Small intestine (tissue), 7 donors: ENCODE measurements around the gene MYO18B. TPM values are rescaled to one million over a fixed set of nuclear protein-coding genes. Genes with fewer than 3 reads are reported as not detected.

Experiments
- DNase-seq, 2 donors: peaks; one replicate each; pipeline versions ENCODE4 v3.0.0 to v3.0.0-alpha.2; 2013
- FAIRE-seq: peaks from 2 replicates; lab custom pipeline; 2012; peaks lifted over from hg19 to GRCh38; lab: Jason Lieb, UNC
- H3K27ac ChIP-seq, 3 donors: one replicate each; pipeline ENCODE4 v1.5.1; 2013; ENCODE audit warnings: low read length in 2 of 3, mild to moderate bottlenecking in 2 of 3, control low read depth in 1 of 3, inconsistent platforms in 1 of 3, low read depth in 1 of 3, moderate library complexity in 1 of 3
- H3K27me3 ChIP-seq, 3 donors: one replicate each; pipeline ENCODE4 v1.6.1; 2013; ENCODE audit warnings: low read length in 3 of 3, inconsistent platforms in 1 of 3; ENCODE audit not compliant: control insufficient read depth in 3 of 3, insufficient read depth in 3 of 3
- H3K36me3 ChIP-seq, 3 donors: one replicate each; pipeline ENCODE4 v1.6.1; 2013; ENCODE audit warnings: low read length in 3 of 3, inconsistent platforms in 1 of 3, low read depth in 1 of 3, mild to moderate bottlenecking in 1 of 3, moderate library complexity in 1 of 3; ENCODE audit not compliant: control insufficient read depth in 3 of 3, insufficient read depth in 2 of 3
- H3K4me1 ChIP-seq, 3 donors: one replicate each; pipeline ENCODE4 v1.6.1; 2013; ENCODE audit warnings: low read length in 2 of 3, inconsistent platforms in 1 of 3, low read depth in 1 of 3, mild to moderate bottlenecking in 1 of 3, moderate library complexity in 1 of 3; ENCODE audit not compliant: control insufficient read depth in 3 of 3, insufficient read depth in 2 of 3
- H3K4me3 ChIP-seq, 3 donors: one replicate each; pipeline ENCODE4 v1.5.1; 2013; ENCODE audit warnings: low read length in 3 of 3, control low read depth in 1 of 3, inconsistent platforms in 1 of 3, low read depth in 1 of 3, mild to moderate bottlenecking in 1 of 3, moderate library complexity in 1 of 3
- H3K9me3 ChIP-seq, 2 donors: one replicate each; pipeline ENCODE4 v1.6.1; 2013; ENCODE audit warnings: low read depth in 1 of 2, low read length in 1 of 2; ENCODE audit not compliant: control insufficient read depth in 2 of 2, insufficient read depth in 1 of 2
- WGBS, 3 donors: extraction: QIAGEN DNeasy Blood & Tissue Kit; methylation state at CpG; one replicate each; pipeline ENCODE4 v1.1.7; 2013; 5-methylcytosine and 5-hydroxymethylcytosine counted together
- polyA plus RNA-seq, 4 donors: library from polyadenylated mRNA; stranded (reverse) in 3 of 4; unstranded in 1 of 4; fragments of 200-250 nt in 3 of 4; fragments of 120-200 nt in 1 of 4; gene quantifications; one replicate each; pipeline versions ENCODE4 v1.2.1 to v1.2.3, GENCODE V29; 2013
- donor health status: healthy with polysubstance abuse.
- donor health status: control.
- donor health status: control.
- donor health status: Bipolar disorder and iron deficiency.
- donor health status: healthy.

Gene MYO18B
- polyA plus RNA-seq, 4 donors: 0.01 to 1.1 (median 0.37) TPM

DNA sequence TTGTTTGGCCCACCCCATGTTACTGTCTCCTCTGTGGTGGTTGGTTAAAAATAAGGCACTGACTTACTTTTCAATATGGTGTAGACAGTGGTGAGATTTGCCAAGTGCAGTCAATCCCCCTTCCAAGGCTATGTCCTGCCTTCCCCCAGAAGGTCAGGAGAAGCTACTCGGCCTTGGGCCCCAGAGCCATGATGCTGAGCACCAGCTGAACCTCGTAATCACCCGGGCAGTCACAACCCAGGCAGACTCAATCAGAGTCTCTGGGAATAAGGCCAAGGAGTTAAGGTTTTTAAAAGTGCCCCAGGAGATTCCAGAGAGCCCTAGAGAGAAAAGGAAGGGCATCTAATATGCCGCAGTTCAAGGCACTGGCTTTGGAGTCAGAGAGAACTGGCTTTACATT is 23.8 kb downstream of the MYO18B start:
- no peak overlapping the region for H3K27ac ChIP-seq
- FAIRE-seq: no peak
- H3K9me3 ChIP-seq: peaks cover 0 to 12% of the 10 kb centered on the region in 2 donors
- 84 to 92% (median 86%) methylated on average over 4 of the region's 4 CpGs for WGBS, 3 donors
- H3K27me3 ChIP-seq: peaks cover 0 to 3% (median 2%) of the 10 kb centered on the region in 3 donors
- DNase-seq: no peak
- no peak overlapping the region for H3K4me3 ChIP-seq
- H3K36me3 ChIP-seq: no peaks in the 10 kb centered on the region
- H3K4me1 ChIP-seq: peaks cover 0 to 9% (median 0%) of the 10 kb centered on the region in 3 donors

DNA sequence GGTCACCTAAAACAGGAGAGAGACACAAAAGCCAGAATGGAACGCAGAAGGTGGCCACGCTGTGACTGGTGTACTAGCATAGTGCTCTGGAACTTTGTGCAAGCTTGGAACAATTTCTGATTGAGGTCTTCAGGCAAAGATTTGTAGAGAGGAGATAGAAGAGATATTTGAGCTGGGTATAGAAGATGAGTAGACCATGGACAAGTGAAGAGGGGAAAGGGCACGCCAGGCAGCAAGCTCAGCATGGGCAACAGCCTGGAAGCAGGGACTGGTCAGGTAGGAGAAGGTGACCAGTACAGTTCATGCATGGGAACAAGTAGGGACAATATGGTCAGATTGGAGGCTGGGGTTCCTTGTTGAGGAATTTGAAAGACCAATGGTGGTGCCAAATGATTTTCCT is 24.4 kb downstream of the MYO18B start:
- Histone ChIP-seq H3K27ac (no peak overlapping the region), H3K27me3 (peaks cover 0 to 3% (median 2%) of the 10 kb centered on the region in 3 donors), H3K4me1 (peaks cover 0 to 9% (median 0%) of the 10 kb centered on the region in 3 donors), H3K4me3 (no peak overlapping the region), H3K36me3 (no peaks in the 10 kb centered on the region), H3K9me3 (peaks cover 0 to 12% of the 10 kb centered on the region in 2 donors)
- no peak for FAIRE-seq
- 88 to 93% (median 92%) methylated on average over 3 of the region's 3 CpGs for WGBS, 3 donors
- no peak for DNase-seq

DNA sequence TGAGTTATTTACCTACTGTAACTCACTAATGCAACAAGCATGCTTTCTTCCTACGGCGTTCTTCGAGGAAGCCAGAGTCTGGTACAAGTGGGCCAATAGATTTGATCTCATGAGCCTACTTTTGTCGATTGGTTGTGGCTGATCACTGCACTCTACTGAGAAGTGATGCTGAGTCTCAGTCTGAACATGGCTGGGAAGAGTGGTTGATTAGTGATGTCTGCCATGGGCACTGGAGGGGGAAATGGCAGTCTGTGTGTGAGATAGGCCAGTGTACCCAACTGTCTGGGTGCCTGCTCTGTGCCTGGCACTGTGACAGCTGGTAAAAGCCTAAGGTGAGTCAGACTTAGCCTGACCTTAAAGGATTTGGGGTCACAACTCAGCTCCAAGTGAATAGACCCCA is 28.3 kb downstream of the MYO18B start:
- WGBS, 3 donors: 90 to 97% (median 90%) methylated on average over 4 of the region's 4 CpGs
- Histone ChIP-seq H3K4me1 (no peaks in the 10 kb centered on the region), H3K27ac (no peak overlapping the region), H3K27me3 (peaks cover 0 to 3% (median 2%) of the 10 kb centered on the region in 3 donors), H3K36me3 (no peaks in the 10 kb centered on the region), H3K9me3 (peaks cover 0 to 12% of the 10 kb centered on the region in 2 donors), H3K4me3 (no peak overlapping the region)
- DNase-seq (no peak), FAIRE-seq (no peak)

DNA sequence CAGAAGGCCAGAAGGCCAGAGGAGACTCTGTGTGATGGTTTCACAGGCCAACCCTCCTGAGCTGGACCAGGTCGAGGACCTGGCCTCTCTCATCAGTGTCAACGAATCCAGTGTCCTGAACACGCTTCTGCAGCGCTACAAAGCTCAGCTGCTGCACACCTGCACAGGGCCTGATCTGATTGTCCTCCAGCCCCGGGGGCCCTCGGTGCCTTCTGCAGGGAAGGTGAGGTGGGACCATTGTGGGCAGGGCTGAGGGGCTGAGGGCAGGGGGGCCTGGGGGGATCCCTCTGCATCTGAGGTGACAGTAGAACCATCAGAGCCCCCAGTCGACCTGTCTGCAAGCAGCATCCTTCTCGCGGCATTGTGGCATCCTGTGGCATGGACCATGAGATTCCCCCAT is 30.3 kb downstream of the MYO18B start:
- Histone ChIP-seq H3K4me3 (no peak overlapping the region), H3K9me3 (no peaks in the 10 kb centered on the region), H3K4me1 (no peaks in the 10 kb centered on the region), H3K27me3 (no peaks in the 10 kb centered on the region), H3K36me3 (no peaks in the 10 kb centered on the region), H3K27ac (no peak overlapping the region)
- no peak for FAIRE-seq
- WGBS, 3 donors: 53 to 66% (median 58%) methylated on average over 9 of the region's 9 CpGs
- no peak for DNase-seq

DNA sequence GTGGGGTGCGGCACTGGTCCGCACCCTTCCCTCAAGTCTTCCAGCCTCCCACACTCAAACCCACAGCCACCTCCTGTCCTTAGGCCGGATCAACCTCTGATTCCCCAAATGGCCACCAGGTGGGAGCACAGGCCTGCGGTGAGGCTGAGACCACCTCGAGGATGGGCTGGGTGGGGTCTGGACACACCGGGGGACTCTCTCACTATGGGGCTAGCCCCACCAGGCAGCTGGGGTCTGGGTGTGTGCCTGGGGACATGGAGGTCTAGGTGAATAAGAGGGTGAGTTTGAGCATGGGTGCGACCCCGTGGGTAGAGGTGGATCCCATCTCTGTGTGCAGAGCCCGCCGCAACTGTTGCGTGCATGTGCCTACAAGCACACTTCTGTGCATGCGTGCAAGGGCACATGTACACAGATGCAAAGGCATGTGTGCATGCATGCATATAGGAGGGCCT is 32.6 kb downstream of the MYO18B start:
- Histone ChIP-seq H3K9me3 (no peaks in the 10 kb centered on the region), H3K4me3 (no peak overlapping the region), H3K4me1 (no peaks in the 10 kb centered on the region), H3K27me3 (no peaks in the 10 kb centered on the region), H3K27ac (no peak overlapping the region), H3K36me3 (no peaks in the 10 kb centered on the region)
- DNase-seq: no peak
- FAIRE-seq: no peak
- WGBS, 3 donors: 59 to 63% (median 62%) methylated on average over 12 of the region's 12 CpGs

DNA sequence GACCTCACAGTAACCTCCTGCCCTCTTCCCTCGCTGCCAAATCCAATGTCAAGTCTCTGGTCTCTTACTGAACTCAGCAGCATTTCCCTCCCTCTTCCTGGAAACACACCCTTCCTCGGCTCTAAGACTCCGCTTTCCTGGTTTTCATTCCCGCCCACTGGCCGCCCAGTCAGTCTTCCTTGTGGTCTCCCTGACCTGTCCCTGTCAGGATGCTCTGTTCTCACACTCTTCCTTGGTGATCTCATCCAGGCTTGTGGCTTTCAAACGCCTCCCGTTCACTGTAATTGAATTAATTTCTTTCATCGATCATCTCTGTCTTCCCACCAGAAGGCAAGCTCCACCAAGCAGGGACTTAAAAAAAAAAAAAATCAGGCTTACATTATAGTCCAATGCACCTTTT is 33.5 kb downstream of the MYO18B start:
- no peak overlapping the region for H3K4me3 ChIP-seq
- H3K9me3 ChIP-seq: no peaks in the 10 kb centered on the region
- no peak overlapping the region for H3K27ac ChIP-seq
- 34 to 39% (median 37%) methylated on average over 8 of the region's 8 CpGs for WGBS, 3 donors
- no peaks in the 10 kb centered on the region for H3K36me3 ChIP-seq
- DNase-seq (peak in 1 of 2 donors; percentile 16), FAIRE-seq (no peak)
- H3K4me1 ChIP-seq: no peaks in the 10 kb centered on the region
- no peaks in the 10 kb centered on the region for H3K27me3 ChIP-seq

DNA sequence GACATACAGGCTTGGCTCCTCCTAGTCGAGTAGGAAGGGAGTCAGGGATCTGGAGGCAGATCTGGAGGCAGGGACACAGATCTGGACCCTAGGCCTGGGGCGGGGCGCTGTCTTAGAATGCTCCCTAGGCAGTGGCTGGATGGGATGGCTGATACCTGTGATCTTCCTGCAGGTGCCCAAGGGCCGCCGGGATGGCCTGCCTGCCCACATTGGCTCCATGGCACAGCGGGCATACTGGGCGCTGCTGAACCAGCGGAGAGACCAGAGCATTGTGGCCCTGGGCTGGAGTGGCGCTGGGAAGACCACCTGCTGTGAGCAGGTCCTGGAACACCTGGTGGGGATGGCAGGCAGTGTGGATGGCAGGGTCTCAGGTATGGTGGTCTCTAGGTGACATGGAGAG is 35.4 kb downstream of the MYO18B start:
- Histone ChIP-seq H3K4me1 (no peaks in the 10 kb centered on the region), H3K9me3 (no peaks in the 10 kb centered on the region), H3K36me3 (no peaks in the 10 kb centered on the region), H3K27me3 (no peaks in the 10 kb centered on the region), H3K27ac (no peak overlapping the region), H3K4me3 (no peak overlapping the region)
- DNase-seq (no peak), FAIRE-seq (no peak)
- WGBS, 3 donors: 68 to 91% (median 77%) methylated on average over 9 of the region's 9 CpGs

DNA sequence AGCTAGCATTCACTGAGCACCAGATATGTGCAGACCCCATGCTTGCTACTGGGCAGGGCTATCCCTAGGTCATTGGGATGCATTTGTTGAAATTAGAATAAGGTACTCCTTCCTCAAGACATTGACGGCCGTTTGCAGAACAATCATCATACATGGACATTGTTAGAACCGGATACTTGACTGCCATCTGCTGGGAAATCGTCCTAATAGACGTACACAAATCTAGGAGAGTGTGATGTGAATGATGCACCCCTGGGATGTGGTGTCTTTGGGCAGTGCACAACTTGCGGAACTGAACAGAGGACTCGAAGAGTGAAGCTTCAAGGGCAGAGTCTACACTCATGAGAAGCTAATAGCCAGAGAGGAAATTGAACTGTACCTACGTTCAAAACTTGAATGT is 35.9 kb downstream of the MYO18B start:
- no peaks in the 10 kb centered on the region for H3K36me3 ChIP-seq
- no peak overlapping the region for H3K27ac ChIP-seq
- 27 to 38% (median 32%) methylated on average over 8 of the region's 8 CpGs for WGBS, 3 donors
- H3K27me3 ChIP-seq: no peaks in the 10 kb centered on the region
- H3K4me3 ChIP-seq: no peak overlapping the region
- H3K4me1 ChIP-seq: no peaks in the 10 kb centered on the region
- H3K9me3 ChIP-seq: no peaks in the 10 kb centered on the region
- FAIRE-seq (no peak), DNase-seq (peak; percentile 25 to 33)

DNA sequence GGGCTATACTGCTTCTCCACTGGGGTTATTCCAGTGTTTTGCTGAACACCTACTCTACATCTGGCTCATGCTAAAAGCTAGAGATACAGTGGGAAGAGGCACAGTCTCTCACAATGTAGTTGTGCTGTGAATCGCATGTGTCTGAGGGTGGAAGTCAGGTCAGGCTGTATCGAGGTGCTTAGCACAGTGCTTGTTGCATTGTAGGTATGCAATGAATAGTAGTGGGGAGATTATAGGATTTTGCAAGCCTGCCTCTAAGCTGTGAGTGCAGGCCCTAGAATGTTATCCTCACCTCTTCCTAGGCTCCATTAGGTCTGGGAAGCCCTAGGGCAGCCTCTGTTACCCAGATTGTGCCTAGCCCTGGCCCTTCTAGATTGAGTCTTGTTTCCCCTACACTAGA is 37.4 kb downstream of the MYO18B start:
- H3K4me3 ChIP-seq: no peak overlapping the region
- DNase-seq: no peak
- no peak overlapping the region for H3K27ac ChIP-seq
- H3K27me3 ChIP-seq: no peaks in the 10 kb centered on the region
- no peaks in the 10 kb centered on the region for H3K9me3 ChIP-seq
- no peaks in the 10 kb centered on the region for H3K4me1 ChIP-seq
- no peaks in the 10 kb centered on the region for H3K36me3 ChIP-seq
- FAIRE-seq: no peak
- WGBS, 3 donors: 75 to 96% (median 87%) methylated on average over 2 of the region's 2 CpGs
